Mesothelial cell of epicardium (in vitro differentiated cells): ENCODE results near the gene RTN4. TPM values are rescaled to one million over a fixed set of nuclear protein-coding genes. Genes with fewer than 3 reads are reported as not detected.

Source experiments
- DNase-seq, 2 experiments: peaks; one replicate each; pipeline ENCODE4 v3.0.0; 2021; ENCODE audit warnings: low spot score in 2 of 2; ENCODE audit not compliant: unreplicated experiment in 2 of 2
- H3K27ac Mint-ChIP-seq: 2 replicates; pipeline ENCODE4 v1.8.0; 2021; ENCODE audit warnings: mixed read lengths
- H3K27me3 Mint-ChIP-seq: 2 replicates; pipeline ENCODE4 v1.8.0; 2021; ENCODE audit warnings: low read depth, mixed read lengths
- H3K36me3 Mint-ChIP-seq: 2 replicates; pipeline ENCODE4 v1.8.0; 2021; ENCODE audit warnings: mixed read lengths
- H3K4me1 Mint-ChIP-seq: 2 replicates; pipeline ENCODE4 v1.8.0; 2021; ENCODE audit warnings: mixed read lengths
- H3K4me3 Mint-ChIP-seq: 2 replicates; pipeline ENCODE4 v1.8.0; 2021; ENCODE audit warnings: mild to moderate bottlenecking, moderate library complexity, mixed read lengths
- H3K9me3 Mint-ChIP-seq: 2 replicates; pipeline ENCODE4 v1.8.0; 2021; ENCODE audit warnings: mixed read lengths
- total RNA-seq: library from RNA; stranded (reverse); gene quantifications from 3 replicates; pipeline ENCODE4 v1.2.1, GENCODE V29; 2021
- TF ChIP-seq, protein P1 (sequence below): fragments of 200-600 bp; sonication (generic); IDR thresholded peaks from one replicate; pipeline ENCODE4 v1.5.0; 2021; ENCODE audit warnings: antibody characterized with exemption; ENCODE audit not compliant: unreplicated experiment

Gene RTN4
- total RNA-seq, 1 donor from 2014 or later, result 178 TPM

DNA sequence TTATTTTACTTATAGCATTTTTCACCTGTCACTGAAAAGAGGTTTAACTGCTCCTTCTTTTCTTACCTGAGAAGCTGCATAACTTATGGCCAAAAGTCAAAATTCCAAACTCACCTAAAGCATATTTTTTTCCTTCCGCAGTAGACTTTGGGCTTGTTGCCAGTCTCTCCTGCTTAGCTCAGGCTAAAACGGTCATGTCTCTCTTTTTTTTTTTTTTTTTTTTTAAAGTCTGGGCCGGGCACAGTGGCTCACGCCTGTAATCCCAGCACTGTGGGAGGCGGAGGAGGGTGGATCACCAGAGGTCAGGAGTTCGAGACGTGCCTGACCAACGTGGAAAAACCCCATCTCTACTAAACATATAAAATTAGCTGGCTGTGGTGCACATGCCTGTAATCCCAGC, 113.5 kb downstream of the RTN4 start:
- Mint-ChIP-seq H3K36me3 (no peaks in the 10 kb centered on the region), H3K9me3 (peaks cover 7% of the 10 kb centered on the region), H3K4me1 (no peaks in the 10 kb centered on the region), H3K27me3 (peaks cover 3% of the 10 kb centered on the region), H3K27ac (no peak overlapping the region), H3K4me3 (no peak overlapping the region)
- DNase-seq, result no peak
- TF ChIP-seq, protein P1, sequence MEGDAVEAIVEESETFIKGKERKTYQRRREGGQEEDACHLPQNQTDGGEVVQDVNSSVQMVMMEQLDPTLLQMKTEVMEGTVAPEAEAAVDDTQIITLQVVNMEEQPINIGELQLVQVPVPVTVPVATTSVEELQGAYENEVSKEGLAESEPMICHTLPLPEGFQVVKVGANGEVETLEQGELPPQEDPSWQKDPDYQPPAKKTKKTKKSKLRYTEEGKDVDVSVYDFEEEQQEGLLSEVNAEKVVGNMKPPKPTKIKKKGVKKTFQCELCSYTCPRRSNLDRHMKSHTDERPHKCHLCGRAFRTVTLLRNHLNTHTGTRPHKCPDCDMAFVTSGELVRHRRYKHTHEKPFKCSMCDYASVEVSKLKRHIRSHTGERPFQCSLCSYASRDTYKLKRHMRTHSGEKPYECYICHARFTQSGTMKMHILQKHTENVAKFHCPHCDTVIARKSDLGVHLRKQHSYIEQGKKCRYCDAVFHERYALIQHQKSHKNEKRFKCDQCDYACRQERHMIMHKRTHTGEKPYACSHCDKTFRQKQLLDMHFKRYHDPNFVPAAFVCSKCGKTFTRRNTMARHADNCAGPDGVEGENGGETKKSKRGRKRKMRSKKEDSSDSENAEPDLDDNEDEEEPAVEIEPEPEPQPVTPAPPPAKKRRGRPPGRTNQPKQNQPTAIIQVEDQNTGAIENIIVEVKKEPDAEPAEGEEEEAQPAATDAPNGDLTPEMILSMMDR, result no peak

DNA sequence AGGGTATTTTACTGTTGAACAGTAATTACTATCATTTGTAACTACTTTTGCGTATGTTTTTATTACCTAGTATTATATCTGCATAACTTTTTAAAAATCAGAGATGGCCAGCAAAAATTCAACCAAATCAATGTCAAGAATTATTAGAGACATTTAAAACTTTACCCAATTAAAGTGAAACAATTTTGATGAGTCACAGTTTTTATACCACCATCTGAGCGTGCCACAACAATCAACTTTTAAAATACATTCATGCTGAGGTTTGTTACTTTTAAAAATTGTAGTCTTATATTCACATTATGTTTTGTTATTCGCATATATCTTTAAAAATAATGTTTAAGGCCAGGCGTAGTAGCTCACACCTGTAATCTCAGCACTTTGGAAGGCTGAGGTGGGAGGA, 114.9 kb downstream of the RTN4 start:
- Mint-ChIP-seq H3K4me1 (no peaks in the 10 kb centered on the region), H3K4me3 (no peak overlapping the region), H3K27me3 (peaks cover 8% of the 10 kb centered on the region), H3K9me3 (peaks cover 7% of the 10 kb centered on the region), H3K36me3 (no peaks in the 10 kb centered on the region), H3K27ac (no peak overlapping the region)
- no peak for DNase-seq
- TF ChIP-seq, protein P1, result no peak

DNA sequence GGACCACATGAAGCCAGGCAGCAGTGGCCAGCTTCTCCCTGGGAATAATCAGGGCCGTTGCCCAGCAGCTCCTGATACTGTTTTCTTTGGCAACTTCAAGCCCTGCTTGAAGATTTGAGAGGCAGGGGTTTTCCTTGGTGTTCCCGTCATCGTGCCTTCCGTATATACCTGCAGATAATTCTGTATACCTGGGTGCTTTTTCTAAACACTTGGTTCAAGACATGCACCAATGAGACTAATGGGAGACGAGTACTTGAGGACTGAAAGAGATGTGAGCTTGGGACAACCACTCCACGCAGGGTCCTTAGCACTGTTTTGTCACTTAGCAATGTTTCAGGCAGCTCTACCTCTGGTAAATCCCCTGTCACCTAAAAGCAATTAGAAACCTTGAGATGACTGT, 118.8 kb downstream of the RTN4 start:
- TF ChIP-seq, protein P1, result no peak
- no peak for DNase-seq
- H3K4me3 Mint-ChIP-seq, result no peak overlapping the region
- no peaks in the 10 kb centered on the region for H3K36me3 Mint-ChIP-seq
- H3K4me1 Mint-ChIP-seq, result no peaks in the 10 kb centered on the region
- H3K27ac Mint-ChIP-seq, result no peak overlapping the region
- no peaks in the 10 kb centered on the region for H3K9me3 Mint-ChIP-seq
- H3K27me3 Mint-ChIP-seq, result peaks cover 10% of the 10 kb centered on the region

DNA sequence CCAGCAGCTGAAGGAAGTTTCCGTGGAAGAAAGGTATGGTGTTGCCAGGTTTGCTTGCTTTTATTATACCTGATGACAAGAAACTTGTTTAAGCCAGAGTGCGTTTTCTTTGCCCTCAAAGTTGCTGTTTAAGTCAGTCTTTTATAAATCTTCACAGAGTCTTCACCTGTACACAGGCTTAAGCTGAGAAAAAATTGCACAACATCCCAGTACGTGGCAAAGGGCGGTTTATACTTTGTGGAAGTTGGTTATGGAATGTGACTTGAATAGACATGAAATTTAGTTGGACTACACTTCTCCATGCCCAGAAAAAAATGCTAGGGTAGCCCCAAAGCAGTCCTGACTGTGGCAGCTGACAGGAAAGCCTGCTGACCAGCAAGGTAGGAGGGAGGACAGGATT, 121.5 kb downstream of the RTN4 start:
- Mint-ChIP-seq H3K9me3 (no peaks in the 10 kb centered on the region), H3K4me3 (no peak overlapping the region), H3K27me3 (peaks cover 12% of the 10 kb centered on the region), H3K4me1 (no peaks in the 10 kb centered on the region), H3K36me3 (no peaks in the 10 kb centered on the region), H3K27ac (no peak overlapping the region)
- no peak for DNase-seq
- TF ChIP-seq, protein P1, result no peak

DNA sequence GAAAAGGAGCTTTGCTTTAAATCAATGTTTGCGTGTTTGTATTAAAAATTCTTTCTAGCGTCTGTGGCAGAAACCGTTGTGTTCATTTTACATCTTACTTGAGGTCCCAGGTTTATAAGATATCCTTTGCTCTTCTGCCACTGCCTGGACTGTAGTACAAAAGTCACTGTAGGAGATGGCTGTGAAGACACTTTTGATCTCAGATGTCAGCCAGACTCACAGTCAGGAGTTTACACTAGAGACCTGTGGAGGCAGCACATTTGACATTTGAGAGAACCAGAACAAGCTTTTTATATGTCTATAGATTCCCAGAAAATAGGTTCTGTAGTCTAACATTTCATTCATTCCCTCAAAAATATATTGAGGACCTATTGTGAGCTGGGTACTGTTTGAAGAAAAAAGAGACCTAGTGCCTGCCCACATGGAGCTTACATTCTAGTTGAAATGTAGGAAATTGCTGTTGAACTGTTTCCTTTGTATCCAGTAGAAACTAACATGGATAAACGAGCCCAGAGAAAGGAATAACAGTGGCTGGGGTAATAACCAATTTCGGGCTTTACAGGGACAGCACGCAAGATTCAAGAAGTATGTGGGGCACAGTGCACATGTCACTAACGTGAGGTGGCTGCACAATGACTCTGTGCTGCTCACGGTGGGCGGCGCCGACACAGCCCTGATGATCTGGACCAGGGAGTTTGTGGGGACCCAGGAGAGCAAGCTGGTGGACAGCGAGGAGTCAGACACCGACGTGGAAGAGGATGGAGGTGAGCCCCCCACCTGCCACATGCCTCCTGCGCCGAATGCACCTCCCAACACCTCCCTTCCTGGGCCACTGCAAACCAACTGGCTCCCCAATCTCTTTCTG, 122.3 kb downstream of the RTN4 start:
- peaks cover 12% of the 10 kb centered on the region for H3K27me3 Mint-ChIP-seq
- DNase-seq, result no peak
- H3K27ac Mint-ChIP-seq, result no peak overlapping the region

More for the DNA sequence above, 122.3 kb downstream of the RTN4 start:
- H3K4me3 Mint-ChIP-seq, result no peak overlapping the region
- no peaks in the 10 kb centered on the region for H3K4me1 Mint-ChIP-seq
- H3K9me3 Mint-ChIP-seq, result no peaks in the 10 kb centered on the region
- no peaks in the 10 kb centered on the region for H3K36me3 Mint-ChIP-seq
- TF ChIP-seq, protein P1, result no peak
